Esophagus squamous epithelium (tissue), 4 donors: ENCODE measurements around the gene CTNND2.

Experiments
- POLR2A ChIP-seq, 4 donors: fragments of 450-650 bp; IDR thresholded peaks; one replicate each; pipeline ENCODE4 v1.6.1; 2017; ENCODE audit warnings: antibody characterized with exemption in 4 of 4, mild to moderate bottlenecking in 4 of 4, moderate library complexity in 3 of 4
- TF ChIP-seq, protein P1 (sequence below), 6 experiments: fragments of 450-650 bp in 4 of 6; fragments of 200-600 bp in 2 of 6; sonication (generic) in 2 of 6; IDR thresholded peaks; one replicate each; pipeline ENCODE4 v1.5.1; 2016 to 2019; ENCODE audit warnings: antibody characterized with exemption in 6 of 6, mild to moderate bottlenecking in 4 of 6, moderate library complexity in 4 of 6

DNA sequence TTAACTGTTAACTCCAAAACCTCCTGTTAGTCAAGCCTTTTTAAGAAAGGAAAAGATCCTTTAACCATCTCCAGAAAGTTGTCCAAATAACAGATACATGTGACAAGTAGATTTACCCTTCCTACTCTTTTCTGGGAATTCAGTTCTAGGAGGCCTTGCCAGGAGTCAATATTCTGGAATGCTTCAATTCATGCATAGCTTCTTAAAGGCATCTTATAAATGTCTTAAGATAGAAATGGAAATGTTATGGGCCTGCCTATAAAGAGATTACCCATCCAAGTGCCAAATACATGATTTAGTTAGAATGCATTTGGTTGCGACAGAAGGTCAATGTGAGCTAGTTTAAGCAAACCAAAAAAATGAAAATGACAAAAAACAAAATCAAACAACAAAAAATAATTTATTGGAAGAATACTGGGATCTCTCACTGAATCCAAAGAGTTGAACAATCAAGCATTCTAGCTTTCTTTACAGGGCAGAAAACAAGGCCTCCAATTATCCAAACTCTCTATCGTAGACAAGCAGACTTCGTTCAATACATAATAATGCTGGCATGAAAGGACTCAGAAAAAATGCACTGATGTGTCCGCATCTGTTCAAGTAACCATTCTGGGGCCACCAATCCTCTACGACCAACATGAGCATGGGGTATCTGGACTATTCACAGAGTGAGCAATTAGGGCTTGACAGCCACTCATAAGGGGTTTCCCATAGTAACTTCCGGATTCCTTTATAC lies 188.6 kb downstream of the CTNND2 start:
- TF ChIP-seq, protein P1, sequence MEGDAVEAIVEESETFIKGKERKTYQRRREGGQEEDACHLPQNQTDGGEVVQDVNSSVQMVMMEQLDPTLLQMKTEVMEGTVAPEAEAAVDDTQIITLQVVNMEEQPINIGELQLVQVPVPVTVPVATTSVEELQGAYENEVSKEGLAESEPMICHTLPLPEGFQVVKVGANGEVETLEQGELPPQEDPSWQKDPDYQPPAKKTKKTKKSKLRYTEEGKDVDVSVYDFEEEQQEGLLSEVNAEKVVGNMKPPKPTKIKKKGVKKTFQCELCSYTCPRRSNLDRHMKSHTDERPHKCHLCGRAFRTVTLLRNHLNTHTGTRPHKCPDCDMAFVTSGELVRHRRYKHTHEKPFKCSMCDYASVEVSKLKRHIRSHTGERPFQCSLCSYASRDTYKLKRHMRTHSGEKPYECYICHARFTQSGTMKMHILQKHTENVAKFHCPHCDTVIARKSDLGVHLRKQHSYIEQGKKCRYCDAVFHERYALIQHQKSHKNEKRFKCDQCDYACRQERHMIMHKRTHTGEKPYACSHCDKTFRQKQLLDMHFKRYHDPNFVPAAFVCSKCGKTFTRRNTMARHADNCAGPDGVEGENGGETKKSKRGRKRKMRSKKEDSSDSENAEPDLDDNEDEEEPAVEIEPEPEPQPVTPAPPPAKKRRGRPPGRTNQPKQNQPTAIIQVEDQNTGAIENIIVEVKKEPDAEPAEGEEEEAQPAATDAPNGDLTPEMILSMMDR (IDR thresholded peaks at IDR 0.05): no peak
- TF ChIP-seq POLR2A (IDR thresholded peaks at IDR 0.05): no peak
